GM21390 (cell line): Measurements from ENCODE around the gene LCE3E.
"Not testable (repeated sequence)": the region's sequence is repeated elsewhere in the genome, so short reads cannot be mapped to it uniquely, and the experiment has no call there.

Source experiments
- ATAC-seq: cut with Tn5 transposase; IDR thresholded peaks from one replicate; pipeline ENCODE4 v1.9.1; 2021; ENCODE audit not compliant: unreplicated experiment

LCE3E gene

GRCh38 chr1:152566681-152567080 lies at the start of gene LCE3E:
Gene LCE3E (minus strand): TSS chr1:152566780. CDS start chr1:152566208, 572 bp downstream.
- no peak for ATAC-seq

DNA sequence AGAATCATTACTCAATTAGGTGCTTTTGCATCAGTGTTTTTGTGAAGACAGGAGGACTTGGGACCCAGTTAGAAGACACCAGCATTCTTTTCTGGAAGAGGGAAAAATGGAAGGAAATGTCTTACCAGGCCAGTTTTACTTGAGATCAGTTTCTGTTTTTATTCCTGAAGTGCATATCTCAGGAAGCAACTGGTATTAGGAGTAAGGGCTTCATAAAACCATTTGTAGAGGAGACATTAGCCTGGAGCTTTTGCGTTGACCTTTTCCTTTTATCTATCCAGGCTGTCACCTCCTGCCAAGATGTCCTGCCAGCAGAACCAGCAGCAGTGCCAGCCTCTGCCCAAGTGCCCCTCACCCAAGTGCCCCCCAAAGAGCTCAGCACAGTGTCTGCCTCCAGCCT lies 46.9 kb upstream of the LCE3E start, which contains the start of gene LCE3B:
LCE3B (plus strand) TSS at position 301 of the 400 bp plus-strand sequence; CDS start at position 301, 0 bp downstream.
- ATAC-seq = no peak

DNA sequence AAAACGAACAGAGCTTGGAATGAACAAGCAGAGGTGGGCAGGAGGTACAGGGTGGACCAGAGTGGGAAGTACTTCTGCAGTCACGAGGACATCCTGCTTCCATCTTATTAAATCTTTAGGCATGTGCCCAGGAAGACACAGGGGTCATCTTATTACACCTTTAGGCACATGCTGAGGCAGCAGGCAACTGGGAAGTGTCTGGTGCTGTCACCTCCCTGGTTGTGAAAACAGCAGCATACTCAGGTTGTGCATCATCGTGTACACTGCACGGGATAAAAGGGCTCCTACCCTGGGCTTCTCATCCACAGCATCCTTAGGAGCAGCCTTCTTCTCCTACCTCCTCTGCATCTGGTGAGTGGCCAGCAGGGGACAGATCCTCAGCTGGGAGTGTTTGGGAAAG lies 33.4 kb upstream of the LCE3E start, which contains the start of gene LCE3C:
LCE3C (plus strand) TSS at position 301 of the 400 bp plus-strand sequence. CDS start 498 bp downstream, outside the sequence.
- no peak for ATAC-seq

GRCh38 chr1:152596986-152597385 lies 30.4 kb upstream of the LCE3E start:
- no peak for ATAC-seq

DNA sequence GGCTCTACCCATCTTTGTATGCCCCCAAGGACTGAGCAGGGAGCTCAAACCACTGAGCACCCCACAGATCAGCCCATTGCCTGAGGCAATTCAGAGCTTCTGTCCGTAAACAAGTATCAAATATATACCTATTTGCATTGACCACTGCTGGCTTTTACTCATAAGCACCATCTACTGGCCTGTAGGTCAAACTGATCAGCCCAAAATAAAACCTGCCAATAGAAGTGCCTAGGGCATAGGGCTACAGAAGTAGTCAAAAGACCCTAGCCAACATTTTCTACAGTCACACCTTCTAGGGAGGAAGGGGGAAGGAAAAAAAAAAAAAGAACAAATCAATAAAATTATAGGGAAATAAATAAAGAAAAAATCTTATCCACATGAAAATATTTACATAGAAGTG lies 19.0 kb upstream of the LCE3E start:
- no peak for ATAC-seq

- no peak for ATAC-seq
These were observed 16.1 kb upstream of the LCE3E start for GRCh38 chr1:152582647-152583046.

DNA sequence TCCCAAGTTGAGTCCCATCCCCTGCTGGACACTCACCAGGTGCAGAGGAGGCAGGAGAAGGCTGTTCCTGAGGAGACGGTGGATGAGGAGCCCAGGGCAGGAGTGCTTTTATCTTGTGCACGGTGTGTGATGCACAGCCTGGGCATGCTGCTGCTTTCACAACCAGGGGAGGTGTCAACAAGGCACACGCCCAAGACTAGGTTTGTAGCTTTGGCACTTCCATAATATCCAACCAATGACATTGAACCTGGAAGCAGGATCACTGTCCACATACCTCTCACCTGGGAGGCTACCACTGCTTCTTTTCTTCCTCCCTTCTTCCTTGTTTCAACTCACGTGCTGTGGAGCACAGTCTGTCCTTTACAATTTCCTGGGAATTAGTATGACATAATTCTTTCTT lies 13.9 kb upstream of the LCE3E start, which contains the start of gene LCE3D:
LCE3D (minus strand) TSS at position 84 of the 400 bp plus-strand sequence. CDS start 580 bp downstream, outside the sequence.
- no peak for ATAC-seq

DNA sequence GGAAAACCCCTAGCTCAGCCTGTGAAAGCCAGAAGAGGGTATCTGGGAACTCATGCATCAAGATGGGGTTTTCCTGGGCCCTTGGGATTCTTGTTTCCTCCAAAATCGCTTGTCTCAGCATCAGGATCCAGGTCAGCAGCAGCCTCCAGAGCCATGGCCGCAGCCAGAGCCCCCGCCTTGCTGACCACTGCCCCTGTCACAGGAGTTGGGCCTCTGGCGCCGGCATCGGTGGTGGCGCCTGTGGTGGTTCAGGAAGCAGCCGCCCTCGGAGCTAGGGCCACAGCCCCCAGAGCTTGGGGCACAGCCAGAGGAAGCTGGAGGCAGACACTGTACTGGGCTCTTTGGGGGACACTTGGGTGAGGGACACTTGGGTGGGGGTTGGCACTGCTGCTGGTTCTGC lies 12.9 kb upstream of the LCE3E start:
- not testable (repeated sequence) for ATAC-seq

DNA sequence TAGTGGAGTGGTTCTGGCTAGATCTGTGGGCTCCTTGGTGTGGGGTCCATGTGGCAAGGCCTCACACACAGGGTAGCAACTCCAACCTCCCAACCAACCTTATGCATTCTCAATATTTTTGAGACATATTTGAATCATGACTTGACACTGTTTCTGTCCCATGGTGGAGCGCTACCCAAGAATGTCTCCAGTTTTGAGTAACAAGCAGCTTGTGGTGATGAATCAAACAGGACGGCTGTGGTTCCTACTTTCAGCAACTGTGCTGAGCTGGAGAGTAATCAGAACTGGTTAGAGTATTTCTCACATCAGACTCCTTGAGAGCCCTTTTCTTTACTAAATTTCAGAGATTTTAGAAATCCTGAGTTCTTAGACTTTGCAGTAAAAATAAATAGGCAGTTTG lies 10.6 kb upstream of the LCE3E start:
- no peak for ATAC-seq

- no peak for ATAC-seq
These were observed 905 bp downstream of the LCE3E start for GRCh38 chr1:152565535-152566215.

GRCh38 chr1:152565115-152565514 lies 1.5 kb downstream of the LCE3E start:
- no peak for ATAC-seq

- ATAC-seq = not testable (repeated sequence)
These were observed 18.2 kb downstream of the LCE3E start for GRCh38 chr1:152548358-152548757.

DNA sequence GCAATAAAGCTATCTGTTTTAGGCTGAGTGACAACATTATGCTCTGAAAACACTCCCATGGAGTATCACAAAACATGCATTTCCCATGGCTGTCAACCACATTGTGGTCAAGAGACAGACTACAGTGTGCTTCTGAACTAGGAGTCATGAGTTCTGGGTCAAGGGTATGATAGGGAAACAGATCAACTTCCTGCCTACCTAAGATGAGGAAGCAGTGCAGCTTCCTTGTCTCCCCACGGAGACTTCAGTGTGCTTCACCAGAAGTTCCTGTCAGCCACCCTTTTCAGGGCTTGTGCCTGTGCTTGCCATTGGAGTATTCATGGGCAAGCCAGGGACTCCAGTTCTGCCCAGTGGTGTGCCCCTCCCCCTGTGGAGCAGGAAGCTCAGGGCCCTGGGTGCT lies 19.9 kb downstream of the LCE3E start:
- ATAC-seq = no peak

GRCh38 chr1:152543820-152544219 lies 22.8 kb downstream of the LCE3E start:
- no peak for ATAC-seq

- no peak for ATAC-seq
These were observed 26.7 kb downstream of the LCE3E start for GRCh38 chr1:152539901-152540300.

DNA sequence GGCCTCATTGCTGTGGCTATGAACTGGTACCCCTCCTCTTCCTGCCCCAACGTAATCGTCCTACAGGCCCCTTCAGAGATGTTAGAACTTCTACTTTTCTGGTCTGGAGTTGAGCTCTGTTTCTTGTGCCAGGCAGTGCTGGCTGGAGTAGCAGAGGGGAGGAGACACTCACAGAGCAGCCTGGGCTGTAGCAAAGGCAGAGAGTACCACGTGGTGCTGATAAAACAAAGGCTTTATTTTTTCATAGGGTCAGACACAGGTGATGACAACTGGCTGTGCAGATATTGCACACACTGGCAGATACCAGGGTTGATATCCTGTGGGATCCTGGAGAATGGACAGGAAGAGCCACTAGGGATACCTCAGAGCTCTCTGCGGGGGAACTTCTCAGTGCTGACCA lies 29.1 kb downstream of the LCE3E start:
- no peak for ATAC-seq

GRCh38 chr1:152535774-152536173 lies 30.8 kb downstream of the LCE3E start:
- ATAC-seq = no peak

DNA sequence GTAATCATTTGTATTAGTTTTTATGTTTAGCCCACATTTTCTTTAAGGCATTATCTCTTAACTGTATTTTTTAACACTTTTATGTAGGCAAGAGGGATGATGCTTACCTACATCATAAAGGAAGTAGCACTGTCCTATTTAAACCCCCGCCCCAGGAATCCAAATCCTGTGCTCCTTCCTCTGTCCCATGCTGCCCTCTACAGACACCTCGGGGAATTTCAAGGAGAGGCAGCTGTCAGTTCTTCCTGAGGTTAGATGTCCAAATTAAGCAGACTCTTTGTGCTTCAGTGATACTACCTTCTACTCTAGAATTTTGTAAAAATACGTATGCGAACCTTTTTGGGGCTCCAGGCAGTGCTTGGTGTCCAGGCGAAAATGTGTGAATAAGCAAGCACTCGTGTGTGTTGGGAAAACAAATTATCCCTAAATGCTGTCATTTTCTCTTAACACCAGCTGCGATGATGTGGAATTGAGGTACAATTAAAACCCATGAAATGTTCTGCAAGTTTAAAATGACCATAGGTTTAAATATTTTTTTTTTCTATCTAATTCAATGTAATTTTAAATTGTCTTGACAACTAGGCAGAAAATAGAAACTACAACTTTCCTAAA lies 33.1 kb downstream of the LCE3E start:
- ATAC-seq = no peak

DNA sequence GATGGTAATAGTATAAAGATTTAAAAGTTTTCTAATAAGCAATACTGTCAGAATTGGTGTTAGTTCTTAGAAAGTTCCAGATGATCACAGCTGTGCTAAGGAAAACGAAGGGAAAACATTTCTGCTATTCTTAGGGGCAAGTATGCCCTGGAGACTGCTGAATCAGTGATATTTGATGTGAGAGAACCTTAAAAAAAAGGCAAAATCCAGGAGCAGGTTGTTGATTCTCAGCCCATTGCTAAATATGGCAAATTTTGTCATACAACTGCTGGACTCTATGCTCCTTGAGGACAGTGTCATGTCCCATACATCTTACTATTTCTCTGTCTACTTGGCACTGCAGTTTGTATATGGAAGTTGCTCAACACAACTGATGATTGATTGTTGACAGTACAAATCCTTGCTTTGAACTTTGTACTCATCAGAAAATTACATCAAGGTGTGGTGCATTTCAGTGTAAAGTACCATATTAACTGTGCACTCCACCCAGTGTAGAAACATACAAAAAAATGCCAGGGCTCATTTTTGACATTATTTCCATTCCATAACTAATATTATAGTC lies 41.4 kb downstream of the LCE3E start:
- ATAC-seq = no peak

GRCh38 chr1:152520561-152521090 lies 46.0 kb downstream of the LCE3E start:
- no peak for ATAC-seq

DNA sequence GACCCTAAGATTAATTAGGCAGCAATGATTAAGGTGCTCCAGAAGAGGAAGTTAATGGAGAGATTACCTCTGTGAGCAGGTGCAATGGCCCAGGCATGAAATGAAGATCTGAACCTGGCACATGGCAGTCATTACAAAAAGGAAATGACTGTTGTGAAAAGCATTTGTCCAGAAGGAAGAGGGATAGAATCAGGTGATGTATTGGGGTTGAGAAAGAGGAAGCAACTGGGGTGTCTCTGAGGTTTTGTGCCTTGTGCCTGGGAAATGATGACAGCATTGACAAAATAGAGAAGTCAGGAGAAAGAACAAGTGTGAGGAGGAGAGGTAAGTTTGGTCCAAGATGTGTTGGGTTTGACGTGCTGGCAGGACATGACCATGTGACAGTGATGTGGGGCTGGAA lies 46.7 kb downstream of the LCE3E start:
- no peak for ATAC-seq
